ENCODE results near the gene SLC8A2.

SLC8A2 gene

DNA sequence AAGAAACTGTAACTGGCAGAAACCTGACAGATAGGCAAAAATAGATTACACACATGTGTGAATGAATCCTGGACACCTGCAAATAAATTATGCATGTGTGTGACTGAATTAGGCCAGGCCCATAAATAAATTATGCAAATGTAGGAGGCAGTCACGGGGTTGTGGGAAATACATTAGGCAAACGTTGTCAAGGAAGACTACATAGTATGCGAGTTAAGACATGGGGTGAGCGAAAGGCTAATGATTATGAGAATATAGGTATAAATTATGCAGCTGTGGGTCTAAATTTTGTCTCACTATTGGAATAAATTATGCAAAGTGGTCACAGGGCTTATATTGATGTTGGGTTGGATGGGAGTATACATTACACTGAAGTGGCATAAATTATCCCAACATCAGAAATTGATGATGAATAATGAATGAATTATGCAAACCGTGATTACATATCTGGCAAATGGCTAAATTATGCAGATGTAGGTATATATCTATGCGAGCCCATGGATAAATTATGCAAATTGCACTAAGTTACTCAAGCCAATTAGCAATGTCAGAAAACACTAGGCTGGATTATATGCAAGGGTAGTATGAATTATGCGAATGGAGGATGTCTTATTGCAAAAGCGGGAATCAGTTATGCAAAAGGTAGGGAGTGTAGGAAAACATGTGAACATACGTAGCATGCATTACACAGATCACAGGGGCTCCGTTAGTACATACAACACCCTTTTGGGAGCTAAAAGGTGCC is 6.8 kb downstream of the SLC8A2 start:
- H3K4me3 ChIP-seq (ENCODE audit: control insufficient read depth, low read depth, low read length), result no peak overlapping the region
- TF ChIP-seq, protein P1, sequence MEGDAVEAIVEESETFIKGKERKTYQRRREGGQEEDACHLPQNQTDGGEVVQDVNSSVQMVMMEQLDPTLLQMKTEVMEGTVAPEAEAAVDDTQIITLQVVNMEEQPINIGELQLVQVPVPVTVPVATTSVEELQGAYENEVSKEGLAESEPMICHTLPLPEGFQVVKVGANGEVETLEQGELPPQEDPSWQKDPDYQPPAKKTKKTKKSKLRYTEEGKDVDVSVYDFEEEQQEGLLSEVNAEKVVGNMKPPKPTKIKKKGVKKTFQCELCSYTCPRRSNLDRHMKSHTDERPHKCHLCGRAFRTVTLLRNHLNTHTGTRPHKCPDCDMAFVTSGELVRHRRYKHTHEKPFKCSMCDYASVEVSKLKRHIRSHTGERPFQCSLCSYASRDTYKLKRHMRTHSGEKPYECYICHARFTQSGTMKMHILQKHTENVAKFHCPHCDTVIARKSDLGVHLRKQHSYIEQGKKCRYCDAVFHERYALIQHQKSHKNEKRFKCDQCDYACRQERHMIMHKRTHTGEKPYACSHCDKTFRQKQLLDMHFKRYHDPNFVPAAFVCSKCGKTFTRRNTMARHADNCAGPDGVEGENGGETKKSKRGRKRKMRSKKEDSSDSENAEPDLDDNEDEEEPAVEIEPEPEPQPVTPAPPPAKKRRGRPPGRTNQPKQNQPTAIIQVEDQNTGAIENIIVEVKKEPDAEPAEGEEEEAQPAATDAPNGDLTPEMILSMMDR (IDR thresholded peaks at IDR 0.05; ENCODE audit: control insufficient read depth, insufficient read depth, low read depth, low read length, missing control alignments), result no peak
- DNase-seq (ENCODE audit: low read depth), result no peak

- TF ChIP-seq, protein P1 (IDR thresholded peaks at IDR 0.05; ENCODE audit: control insufficient read depth, insufficient read depth, low read depth, low read length, missing control alignments), result no peak
- no peak overlapping the region for H3K4me3 ChIP-seq (ENCODE audit: control insufficient read depth, low read depth, low read length)
- no peak for DNase-seq (ENCODE audit: low read depth)
These were observed 9.8 kb downstream of the SLC8A2 start for GRCh38 chr19:47461876-47462275.

DNA sequence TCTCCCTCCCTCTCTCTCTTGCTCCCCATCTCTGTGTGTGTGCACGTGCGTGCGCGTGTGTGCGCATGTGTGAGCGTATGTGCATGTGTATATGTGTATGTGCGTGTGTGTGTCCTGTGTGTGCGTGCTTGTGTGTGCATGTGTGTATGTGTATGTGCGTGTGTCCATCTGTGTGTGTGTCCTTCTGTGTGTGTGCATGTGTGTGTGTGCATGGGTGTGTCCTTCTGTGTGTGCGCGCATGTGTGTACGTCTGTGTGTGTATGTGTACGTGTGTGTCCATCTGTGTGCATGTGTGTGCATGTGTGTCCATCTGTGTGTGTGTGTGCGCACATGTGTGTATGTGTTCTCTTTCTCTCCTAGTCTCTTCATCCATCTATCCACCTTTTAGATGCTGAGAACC is 12.2 kb downstream of the SLC8A2 start:
- H3K4me3 ChIP-seq (ENCODE audit: control insufficient read depth, low read depth, low read length), result no peak overlapping the region
- no peak for DNase-seq (ENCODE audit: low read depth)
- TF ChIP-seq, protein P1 (IDR thresholded peaks at IDR 0.05; ENCODE audit: control insufficient read depth, insufficient read depth, low read depth, low read length, missing control alignments), result no peak

DNA sequence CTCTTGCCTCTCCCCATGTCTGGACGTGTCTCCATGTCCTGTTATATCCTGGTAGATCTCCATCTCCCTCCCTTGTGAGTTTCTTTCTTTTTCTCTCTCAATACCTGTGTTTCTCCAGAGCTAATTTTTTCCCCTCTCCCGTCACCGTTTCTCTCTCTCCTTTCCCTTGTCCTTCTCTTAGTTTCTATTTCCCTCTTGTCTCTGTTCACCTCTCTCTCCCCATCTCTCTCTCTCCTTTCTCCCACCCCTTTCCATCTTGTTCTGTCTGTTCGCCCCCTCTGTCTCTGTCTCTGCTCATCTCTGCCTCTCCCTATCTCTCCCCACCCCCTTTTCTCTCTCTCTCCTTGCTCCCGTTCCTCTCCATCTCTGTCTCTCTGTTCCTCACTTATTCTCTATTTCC is 13.0 kb downstream of the SLC8A2 start:
- no peak overlapping the region for H3K4me3 ChIP-seq (ENCODE audit: control insufficient read depth, low read depth, low read length)
- no peak for DNase-seq (ENCODE audit: low read depth)
- TF ChIP-seq, protein P1 (IDR thresholded peaks at IDR 0.05; ENCODE audit: control insufficient read depth, insufficient read depth, low read depth, low read length, missing control alignments), result no peak

GRCh38 chr19:47456721-47457474 is 14.8 kb downstream of the SLC8A2 start:
- TF ChIP-seq, protein P1 (IDR thresholded peaks at IDR 0.05; ENCODE audit: control insufficient read depth, insufficient read depth, low read depth, low read length, missing control alignments), result no peak
- H3K4me3 ChIP-seq (ENCODE audit: control insufficient read depth, low read depth, low read length), result no peak overlapping the region
- no peak for DNase-seq (ENCODE audit: low read depth)

DNA sequence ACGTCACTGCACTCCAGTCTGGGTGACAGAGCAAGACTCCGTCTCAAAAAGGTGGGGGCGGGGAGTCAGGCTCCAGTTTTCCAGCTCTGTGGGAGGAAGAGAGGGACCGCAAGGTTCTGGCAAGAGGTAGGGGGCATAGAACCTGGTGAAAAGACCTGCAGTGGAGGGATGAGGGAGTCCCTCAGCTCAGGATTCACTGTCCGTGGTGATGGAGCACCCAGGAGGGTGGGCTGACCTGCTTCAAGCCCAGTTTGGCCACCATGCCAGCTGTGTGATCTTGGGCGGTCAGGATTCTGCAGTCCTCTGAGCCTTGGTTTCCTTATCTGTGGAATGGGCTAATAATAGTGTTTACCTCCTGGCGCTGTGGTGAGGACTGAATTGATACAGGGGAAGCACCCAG is 21.2 kb downstream of the SLC8A2 start:
- no peak for DNase-seq (ENCODE audit: low read depth)

More for the DNA sequence above, 21.2 kb downstream of the SLC8A2 start:
- H3K4me3 ChIP-seq (ENCODE audit: control insufficient read depth, low read depth, low read length), result no peak overlapping the region
- TF ChIP-seq, protein P1 (IDR thresholded peaks at IDR 0.05; ENCODE audit: control insufficient read depth, insufficient read depth, low read depth, low read length, missing control alignments), result no peak
